DMS153 treated with DMSO at 0.1 percent for 48 hours (cell line): ENCODE data around the gene LRMDA.

Experiments
- DNase-seq: peaks from one replicate; lab custom pipeline; 2025; ENCODE audit not compliant: unreplicated experiment; lab: John Stamatoyannopoulos, UW

LRMDA gene

DNA sequence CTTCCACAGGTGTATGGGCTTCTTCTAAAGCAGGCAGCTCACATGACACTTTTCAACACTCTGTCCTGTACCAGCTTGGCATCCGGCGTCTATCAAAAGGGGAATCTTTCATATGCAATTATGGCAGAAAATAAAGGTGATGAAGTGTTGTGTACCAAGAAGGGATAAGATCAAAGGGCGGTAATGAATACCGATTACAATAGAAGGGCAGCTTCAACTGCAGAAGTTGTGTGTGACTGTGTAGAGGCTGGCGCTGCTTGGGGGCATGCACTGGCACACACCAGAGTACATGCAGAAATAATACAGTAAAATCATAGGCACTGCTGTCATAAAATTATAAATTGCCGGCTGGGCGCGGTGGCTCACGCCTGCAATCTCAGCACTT is 744.7 kb downstream of the LRMDA start:
- no peak for DNase-seq

DNA sequence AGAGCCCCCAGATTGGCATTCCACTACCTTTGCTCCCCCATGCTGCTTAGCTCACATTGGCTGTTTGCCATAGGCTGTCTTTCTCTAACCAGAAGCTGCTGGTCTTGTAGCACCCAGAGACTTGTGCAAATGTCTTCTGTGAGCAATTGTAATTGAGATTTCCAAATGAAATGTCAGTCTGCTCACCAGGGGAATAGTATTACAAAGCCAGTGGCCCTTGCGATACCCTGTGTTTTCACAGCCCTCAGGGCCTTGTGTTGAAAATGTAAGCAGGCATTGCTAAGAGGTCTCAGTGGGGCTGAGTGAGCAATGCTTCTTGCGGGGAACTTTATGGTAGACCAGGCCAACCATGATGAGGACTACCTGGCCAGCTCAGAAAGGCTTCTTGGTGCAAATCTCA is 746.5 kb downstream of the LRMDA start:
- DNase-seq, result no peak

DNA sequence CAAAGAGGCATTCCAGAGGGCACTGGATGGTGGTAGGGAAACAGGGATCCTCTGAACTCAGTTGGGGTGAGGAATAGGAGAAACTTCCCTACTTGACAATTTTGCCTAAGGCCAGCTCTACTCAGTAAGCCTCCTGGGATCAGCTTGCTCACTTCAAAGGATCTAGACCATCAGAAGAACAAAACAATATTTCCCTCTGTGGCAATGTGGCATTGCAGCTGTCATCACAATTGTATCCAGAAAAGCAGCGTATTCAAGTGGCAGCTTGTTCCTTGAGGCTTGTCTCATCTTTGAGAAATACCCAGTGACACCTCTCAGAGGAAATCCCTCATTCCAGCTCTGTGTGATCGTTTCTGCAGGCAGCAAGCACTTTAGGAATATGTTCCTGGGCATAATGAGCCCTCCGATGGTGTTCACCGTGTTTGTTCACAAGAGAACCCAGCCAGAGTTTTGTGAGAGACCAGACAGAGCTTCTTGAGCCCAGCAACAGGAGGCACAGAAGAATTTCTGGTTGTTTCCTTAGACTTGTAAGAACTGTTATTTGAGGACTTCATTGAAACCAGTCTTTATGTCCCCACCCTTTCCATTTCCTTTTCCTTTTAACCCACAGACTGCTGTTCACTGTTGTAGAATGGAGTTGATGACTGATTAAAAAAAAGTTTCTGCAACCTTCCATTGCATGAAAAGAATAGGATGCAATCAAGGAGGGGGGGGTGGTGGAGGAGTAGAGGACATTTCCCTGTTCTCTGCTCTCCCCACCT is 747.3 kb downstream of the LRMDA start:
- DNase-seq, result no peak

DNA sequence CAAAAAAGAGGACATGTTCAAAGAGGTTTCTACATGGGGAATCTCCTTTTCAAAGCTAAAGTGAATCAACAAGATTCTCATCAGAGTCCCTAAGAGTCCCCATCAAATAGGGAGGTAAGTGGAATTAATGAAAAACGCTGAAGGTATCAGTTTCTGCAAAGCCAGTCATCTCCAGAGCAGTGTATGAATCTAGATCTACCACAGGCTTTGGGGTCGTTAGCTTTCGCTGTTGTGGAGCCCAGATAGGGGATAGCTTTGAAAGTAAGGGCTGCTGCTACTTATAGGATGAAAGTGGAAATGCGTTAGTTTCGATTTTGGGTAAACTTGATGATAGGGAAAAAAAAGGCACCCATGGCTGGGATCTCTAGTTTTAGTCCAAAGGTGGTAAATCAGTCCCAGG is 748.4 kb downstream of the LRMDA start:
- no peak for DNase-seq

DNA sequence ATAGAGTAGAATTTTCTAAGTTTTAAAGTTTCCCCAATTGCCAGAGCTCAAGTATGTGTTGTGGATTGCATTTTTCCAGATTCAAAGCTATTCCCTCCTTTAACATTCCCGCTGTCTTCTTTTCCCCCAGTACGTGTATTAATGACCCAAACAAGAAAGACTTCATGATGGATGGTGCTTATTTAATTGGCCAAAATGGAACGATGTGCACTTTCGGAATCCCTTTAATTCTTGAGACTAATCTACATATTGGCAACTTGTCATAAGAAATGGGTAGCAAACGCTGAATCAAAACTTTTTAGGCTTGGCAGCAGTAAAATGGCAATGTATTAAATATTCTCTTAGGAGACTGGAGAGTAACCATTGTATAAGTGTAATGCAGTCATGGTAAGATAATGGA is 753.2 kb downstream of the LRMDA start:
- no peak for DNase-seq

DNA sequence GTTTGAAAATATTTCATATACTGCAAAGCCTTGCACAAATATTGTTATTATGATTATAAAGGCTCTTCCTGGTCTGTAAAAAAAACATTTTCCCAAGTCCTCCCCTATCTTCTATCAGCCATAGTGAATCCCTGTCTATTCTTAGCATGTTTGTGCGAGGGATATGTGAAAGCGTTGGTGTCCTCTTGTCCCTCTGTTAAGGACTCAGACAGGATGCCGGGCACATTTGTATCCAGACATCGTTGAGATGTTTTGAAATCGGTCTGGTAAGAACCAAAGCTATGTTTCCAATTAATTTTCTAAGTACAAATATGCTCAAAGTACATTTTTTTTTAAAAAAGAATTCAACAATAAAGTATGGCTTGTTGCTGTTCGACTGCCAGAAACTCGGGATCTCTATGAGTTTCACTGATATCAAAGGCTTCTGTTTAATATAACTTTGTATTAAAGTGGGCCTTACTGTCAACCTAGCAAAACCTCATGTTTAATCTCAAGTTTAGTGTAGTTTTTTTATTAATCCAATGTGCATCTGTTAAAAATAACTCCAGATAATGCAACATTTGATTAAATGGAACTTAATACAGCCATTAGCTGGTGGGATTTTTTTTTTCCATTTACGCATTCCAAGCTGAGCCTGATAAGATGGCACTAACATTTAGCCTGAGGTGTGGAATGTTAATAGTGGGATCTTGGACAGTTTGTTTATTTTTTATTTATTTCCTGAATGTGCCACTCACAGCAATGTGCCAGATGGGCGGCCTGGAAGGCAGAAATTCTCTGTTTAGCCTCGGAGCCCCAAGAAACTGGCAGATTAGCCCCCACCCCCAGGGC is 754.3 kb downstream of the LRMDA start:
- no peak for DNase-seq

DNA sequence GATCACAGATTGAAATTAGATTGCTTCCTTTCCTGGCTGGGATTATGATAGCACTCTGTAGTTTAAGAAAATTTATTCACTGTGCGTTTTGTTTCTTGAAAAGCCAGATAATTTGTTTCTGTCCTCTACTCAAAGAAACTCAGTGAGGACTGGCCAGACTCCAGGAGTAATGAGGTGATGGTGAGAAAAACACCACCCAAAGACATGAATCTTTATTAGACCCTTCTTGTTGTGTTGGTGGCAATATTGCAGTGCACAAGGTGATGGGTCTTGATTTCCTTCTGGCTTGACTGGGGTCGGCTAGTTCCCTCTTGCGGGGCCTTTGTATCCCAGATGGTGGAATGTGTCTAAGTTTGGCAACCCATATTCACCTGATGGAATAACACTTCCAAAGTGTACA is 756.8 kb downstream of the LRMDA start:
- no peak for DNase-seq

DNA sequence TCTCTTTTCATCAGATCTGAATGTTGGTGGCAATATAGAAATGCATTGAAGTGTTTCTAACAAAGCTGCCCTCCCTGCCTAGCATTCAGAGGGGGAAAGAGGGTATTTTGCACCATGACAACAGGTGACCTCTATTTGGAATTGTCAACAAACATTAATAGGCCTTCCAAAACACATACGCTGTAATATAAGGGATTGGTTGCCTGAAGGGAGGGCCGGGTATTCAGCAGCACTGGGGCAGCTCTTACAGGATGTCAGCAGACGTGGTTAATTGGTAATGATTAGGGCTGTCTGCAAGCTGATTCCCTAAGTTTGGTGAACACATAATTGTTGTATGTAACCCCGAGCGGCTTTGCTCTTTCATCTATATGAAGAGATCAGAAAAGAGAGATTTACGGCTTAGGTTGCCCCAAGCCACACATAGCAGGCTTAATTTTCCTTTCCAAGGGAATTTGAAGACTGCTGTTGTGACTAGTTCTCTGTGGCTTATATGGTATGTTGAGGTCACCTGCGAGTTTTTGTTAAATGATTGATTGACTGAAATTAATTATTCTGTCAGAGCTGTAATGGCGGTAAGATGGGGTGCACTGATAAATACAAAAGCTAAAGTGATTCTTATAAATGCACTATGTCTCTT is 759.3 kb downstream of the LRMDA start:
- DNase-seq, result peak; percentile 38

DNA sequence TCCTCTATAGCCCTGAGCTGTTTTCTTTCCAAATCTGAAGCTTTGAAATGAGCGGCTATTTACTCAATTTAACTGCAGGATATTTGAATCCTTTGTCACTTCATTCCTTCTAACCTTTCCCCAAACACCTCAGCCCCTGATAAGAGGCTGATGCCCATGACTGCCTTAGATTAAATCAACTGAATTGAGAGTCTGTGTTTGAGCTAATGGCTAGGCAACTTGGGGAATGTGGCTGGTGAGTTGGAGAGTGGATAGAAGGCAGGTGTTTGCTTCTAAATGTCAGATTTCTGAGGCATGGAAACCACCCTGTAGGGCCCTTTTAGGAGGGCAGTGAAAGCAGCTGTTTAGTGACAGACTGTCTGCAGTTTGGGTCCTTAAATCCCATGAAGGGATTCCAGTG is 759.9 kb downstream of the LRMDA start:
- no peak for DNase-seq

DNA sequence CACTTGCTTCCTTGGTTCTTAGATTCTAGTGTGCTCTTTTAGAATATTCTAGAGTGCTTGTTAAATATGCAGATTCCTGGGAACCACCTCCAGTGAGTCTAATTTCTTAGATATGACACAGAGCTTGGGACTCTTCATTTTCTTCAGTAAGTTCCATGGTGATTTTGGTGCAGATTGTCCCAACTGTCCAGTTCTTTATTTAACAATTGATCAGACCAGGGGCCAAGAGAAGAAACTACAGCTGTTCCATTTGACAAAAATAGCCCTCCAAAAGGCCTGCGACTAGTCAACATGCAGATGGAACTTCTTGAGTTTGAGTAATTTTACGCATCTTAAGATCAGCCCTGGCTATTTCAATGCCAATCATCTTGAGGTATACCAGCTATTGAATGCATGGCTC is 760.7 kb downstream of the LRMDA start:
- no peak for DNase-seq

DNA sequence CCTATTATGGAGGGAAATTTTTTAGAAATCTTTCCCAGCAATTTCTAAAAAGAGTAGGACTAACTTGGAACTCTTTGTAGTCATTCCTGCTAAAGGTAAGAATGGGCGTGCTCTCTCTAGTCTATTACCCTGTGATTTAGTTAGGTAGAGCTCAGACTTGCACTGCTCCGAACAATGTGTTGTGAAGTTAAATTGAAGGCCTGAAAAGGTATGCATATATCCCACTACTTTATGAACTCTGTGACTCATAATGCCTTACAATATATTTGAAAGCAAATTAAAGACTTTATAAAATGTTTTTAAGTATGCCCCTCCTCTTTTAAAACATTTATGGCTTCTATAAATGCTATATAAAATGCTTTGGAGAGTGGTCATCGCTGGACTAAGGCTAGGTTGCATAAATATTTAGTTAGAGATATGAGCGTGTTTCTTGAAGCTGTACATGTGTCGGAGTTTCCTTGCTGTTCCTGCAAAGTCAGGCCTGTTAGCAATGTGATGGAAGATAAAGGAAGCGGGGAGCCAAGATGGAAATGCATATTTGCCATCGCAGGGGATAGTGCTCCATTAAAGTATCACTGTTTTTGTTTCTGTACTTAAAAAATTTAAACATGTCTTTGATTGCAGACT is 761.4 kb downstream of the LRMDA start:
- no peak for DNase-seq

DNA sequence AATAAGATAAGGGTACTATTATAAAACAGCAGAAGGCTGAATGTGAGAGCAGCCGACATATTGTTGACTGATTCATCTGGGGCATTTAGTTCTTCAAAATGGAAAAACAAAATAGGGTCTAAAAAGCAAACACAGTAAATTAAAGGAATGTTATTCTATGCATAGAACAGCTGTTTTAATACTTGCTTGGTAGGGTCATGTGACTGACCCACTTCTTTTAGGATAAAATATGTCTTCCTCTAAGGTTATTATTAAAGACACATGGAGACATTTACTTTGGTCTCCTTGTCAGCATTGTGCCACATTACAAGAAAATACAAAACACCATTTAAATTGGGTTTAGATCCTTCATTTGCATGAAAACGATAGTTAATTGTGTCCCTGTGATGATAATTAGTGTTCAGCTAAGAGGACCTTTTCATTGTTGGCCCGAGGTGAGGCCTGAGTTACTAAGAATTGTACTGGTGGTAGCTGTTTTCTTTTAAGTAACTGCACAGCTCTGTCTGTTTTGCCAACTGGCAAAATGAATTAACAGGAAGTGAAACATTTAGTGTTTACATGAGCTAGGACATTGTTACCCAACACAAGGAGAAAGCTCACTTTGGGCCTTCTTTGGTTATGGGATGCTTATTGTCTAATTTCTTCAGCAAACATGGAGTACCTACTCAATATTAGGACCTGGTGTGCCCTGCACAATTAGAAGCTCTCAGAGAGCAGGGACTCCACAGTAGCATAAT is 764.4 kb downstream of the LRMDA start:
- no peak for DNase-seq

DNA sequence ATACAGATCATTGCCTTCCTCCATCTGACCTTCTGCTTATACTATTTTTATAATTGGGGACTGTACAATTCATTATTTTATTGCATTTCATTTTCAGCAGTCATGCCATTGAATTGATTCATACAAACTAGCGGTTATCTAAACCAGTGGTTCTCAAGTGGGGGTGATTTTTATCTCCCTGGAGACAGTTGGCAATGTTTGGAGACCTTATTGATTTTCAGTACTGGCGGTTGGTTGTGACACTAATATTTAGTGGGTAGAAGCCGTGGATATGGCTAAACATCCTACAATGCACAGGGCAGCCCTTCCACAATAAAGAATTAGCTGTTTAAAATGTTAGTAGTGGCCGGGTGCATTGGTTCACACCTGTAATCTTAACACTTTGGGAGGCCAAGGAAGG is 765.9 kb downstream of the LRMDA start:
- no peak for DNase-seq

DNA sequence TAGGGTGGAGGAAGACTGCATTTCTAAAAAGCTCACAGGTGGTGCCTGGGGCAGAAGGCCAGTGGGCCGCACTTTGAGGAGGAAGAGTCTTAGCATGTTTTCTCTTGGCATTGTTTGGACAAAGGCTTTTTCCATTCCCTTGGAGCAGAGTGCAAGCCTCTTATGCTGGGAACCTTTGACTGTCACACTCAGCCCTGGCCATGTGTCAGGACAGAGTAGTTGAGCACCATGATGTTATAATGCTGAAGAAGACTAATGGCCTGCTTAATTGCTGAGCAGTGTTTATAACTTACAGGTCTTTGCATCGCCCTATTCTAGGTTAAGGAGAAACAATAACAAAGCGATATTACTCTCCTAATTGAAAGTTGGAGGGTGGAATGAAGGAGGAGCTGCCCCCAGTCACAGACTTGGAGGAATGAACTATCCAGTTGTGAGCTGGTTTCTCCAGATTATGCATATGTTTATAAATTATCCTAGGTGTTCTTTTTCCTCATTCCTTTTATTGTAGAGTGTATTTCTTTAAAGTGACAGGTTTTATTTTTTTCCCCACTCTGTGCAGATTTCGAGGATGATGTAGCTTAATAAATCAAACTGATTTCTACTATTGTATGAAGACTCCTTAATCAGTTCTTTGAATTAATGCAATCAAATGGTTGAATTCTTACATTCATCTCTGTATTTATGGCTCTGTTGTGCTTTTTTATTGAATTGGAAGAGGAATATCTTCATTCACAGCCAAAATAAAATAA is 767.0 kb downstream of the LRMDA start:
- no peak for DNase-seq

DNA sequence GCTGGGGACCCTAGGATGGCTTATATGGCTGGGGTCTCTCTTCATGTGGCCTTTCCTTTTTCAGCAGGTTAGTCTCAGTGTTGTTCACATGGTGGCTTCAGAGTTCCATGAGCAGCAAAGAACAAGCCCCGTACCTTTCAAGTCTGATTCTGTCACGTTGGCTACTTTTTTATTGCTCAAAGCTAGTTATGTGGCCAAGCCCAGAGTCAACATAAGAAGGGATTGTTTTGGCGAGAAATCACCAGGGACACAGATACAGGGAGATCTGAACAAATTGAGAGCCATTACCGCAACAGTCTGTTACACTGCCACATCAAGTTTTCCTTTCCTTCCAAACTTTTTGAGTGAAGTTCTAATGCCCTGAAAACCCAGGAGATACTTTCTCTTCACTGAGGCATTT is 770.5 kb downstream of the LRMDA start:
- no peak for DNase-seq

DNA sequence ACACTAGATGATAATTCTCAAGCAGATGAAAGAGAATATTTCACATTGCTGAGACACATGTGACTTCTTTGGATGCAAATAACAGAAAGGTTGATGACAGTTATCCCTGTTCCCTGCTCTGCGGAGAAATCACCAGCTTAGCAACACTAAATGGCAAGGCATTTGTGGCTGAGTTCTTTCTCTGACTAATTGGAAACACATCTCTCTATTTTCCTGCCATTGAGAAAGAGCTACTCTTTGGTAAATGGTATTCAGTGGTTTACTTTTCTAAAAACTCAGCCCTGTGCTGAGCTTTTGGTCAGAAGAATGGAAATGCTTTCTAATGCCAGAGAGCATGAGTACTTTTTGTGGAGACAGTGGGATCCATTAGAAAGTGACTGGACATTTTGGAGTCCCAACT is 771.4 kb downstream of the LRMDA start:
- DNase-seq, result no peak

DNA sequence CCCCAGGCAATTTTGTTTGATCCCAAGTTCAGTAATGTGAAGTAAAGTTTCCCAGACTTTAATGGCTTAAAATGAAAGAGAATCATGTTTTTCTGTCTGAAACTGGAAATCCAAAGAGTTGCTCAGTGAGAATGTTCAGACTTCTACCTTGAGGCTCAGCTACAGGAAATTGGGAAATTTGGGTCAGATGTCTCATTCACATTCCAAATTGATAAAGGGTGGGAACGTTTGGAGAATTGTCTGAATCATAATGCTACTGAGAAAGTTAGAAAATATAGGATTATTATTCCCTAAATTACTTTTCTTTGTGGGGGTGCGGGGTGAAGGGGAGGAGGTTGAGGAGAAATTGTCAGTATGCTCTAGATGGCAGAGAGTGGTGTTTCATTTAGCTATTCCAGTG is 773.9 kb downstream of the LRMDA start:
- DNase-seq, result no peak

DNA sequence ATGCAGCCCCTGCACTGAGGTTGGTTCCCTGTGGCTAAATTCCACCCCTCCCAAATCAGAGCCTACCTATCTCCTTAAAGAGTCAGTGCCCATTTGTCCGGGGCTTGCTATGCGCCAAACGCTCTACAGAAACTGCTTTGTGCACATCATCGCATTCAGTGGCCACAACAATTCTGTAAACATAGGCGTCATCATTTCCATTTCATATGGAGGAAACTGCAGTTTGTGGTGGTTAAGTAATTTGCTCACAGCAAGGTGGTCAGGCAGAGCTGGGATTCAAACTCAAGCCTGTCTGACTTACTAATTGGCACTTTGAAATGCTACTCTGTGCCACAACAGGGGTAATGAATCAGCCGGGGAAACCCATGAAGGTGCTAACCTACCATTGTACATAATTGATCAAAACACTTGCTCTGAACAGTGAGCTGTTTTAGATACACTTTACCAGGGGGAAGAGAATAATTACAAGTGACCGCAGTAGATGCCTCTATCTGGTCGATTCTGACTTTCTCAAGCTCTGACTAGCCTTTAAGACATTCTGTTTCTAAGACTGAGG is 775.5 kb downstream of the LRMDA start:
- DNase-seq, result no peak

DNA sequence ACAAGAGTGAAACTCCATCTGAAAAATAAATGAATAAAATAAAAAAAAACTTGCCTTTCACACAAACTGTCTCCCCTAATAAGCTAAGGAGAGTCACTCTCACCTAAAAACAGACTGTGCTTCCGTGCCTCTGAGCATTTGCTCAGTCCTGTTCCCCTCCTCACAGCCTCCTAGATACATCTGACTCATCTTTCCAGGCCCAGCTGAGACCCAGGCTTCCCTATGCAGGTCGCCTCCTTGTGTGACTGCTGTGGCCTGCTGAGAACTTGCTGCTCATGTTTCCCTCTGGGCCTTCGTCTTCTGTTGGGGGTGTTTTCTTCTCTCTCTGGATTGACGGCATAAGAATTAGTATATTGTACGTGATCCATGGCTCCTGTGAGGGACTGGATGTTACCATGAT is 777.7 kb downstream of the LRMDA start:
- DNase-seq, result no peak

DNA sequence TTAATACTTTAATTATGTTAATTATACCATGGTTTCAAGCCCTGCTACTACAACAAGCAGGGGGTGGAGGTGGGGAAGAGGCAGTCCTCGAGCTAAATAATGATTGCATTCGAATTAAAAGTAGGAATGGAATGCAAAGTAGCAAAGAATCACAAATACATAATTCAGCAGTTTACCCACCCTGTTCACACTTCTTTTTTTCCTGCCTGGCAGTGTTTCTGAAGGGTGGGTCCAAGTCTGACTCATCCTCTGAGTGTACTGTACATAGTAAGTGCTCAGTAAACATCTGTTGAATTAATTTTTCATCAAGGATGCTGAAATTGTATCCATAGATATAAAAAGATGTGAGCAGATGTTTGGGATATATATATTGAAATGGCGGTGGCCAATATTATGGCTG is 778.8 kb downstream of the LRMDA start:
- no peak for DNase-seq
